HTERT RPE-1 (cell line): Measurements from ENCODE around the gene ZFP36L1.

ENCODE experiments used
- in situ Hi-C: fragments of 300-500 bp; cut with MboI; formaldehyde crosslinking; loops from 4 replicates; pipeline ENCODE4 v1.14.3; 2020; ENCODE audit warnings: low sequenced_read_pairs

The ZFP36L1 gene

GRCh38 chr14:68816943-68817430 is 24.1 kb upstream of the ZFP36L1 start:
- in situ Hi-C loops, result loop anchor here (25.0 kb wide), 1 partner anchor 880 kb away; no protein-coding TSS in a partner anchor

DNA sequence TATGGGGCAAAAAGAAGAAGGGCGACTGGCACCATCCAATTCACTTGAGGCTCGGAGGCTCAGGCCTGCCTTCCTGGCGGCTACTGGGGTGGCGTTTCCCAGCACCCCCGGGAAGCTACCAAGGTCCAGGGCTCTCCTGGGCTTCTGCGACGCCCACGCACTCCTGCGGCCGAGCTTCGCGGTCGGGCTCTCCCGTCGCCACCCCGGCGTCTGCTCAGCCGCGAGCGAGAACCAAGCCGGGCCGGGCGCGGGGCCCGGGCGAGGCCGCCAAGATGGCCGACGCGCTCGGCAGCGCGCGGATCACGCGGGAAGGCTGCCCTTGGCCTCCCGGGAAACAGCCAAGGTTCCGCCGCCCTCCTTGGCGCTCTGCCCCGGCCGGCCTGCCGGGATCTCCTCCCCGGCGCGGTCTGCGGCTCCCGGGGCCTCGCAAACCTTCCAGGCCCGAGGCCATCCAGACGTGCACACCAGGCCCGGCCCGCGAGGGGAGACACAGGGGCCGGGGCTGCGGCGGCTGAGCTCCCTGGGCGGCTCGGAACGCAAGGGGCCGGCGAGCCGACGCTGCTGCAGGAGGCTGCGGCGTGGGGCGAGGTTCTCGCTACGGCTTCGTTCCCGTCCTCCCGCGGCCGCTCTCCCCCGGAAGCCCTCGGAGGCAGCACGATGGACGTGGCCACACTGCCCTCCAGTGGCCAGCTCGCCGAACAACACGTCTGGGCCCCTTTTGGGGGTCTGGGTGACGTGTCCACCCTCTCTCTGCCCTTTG is 23.5 kb upstream of the ZFP36L1 start:
- in situ Hi-C loops, result loop anchor here (25.0 kb wide), 1 partner anchor 879 kb away; no protein-coding TSS in a partner anchor

- in situ Hi-C loops, result loop anchor here (25.0 kb wide), 1 partner anchor 878 kb away; no protein-coding TSS in a partner anchor
Measured at GRCh38 chr14:68815298-68816182, 22.7 kb upstream of the ZFP36L1 start.

GRCh38 chr14:68814539-68815297 is 21.9 kb upstream of the ZFP36L1 start:
- in situ Hi-C loops, result loop anchor here (25.0 kb wide), 1 partner anchor 877 kb away; no protein-coding TSS in a partner anchor

- in situ Hi-C loops, result loop anchor here (25.0 kb wide), 1 partner anchor 877 kb away; no protein-coding TSS in a partner anchor
Measured at GRCh38 chr14:68814238-68814538, 21.3 kb upstream of the ZFP36L1 start.

- in situ Hi-C loops, result loop anchor here (25.0 kb wide), 1 partner anchor 876 kb away; no protein-coding TSS in a partner anchor
Measured at GRCh38 chr14:68813318-68813838, 20.5 kb upstream of the ZFP36L1 start.

GRCh38 chr14:68811171-68811570 is 18.3 kb upstream of the ZFP36L1 start:
- in situ Hi-C loops, result loop anchor here (25.0 kb wide), 1 partner anchor 874 kb away; no protein-coding TSS in a partner anchor

GRCh38 chr14:68810173-68811153 is 17.6 kb upstream of the ZFP36L1 start:
- in situ Hi-C loops, result loop anchor here (25.0 kb wide), 1 partner anchor 873 kb away; no protein-coding TSS in a partner anchor

GRCh38 chr14:68809524-68809923 is 16.7 kb upstream of the ZFP36L1 start:
- in situ Hi-C loops, result loop anchor here (25.0 kb wide), 1 partner anchor 872 kb away; no protein-coding TSS in a partner anchor

GRCh38 chr14:68808696-68809480 is 16.0 kb upstream of the ZFP36L1 start:
- in situ Hi-C loops, result loop anchor here (25.0 kb wide), 1 partner anchor 872 kb away; no protein-coding TSS in a partner anchor

- in situ Hi-C loops, result loop anchor here (25.0 kb wide), 1 partner anchor 871 kb away; no protein-coding TSS in a partner anchor
Measured at GRCh38 chr14:68807987-68808386, 15.1 kb upstream of the ZFP36L1 start.

DNA sequence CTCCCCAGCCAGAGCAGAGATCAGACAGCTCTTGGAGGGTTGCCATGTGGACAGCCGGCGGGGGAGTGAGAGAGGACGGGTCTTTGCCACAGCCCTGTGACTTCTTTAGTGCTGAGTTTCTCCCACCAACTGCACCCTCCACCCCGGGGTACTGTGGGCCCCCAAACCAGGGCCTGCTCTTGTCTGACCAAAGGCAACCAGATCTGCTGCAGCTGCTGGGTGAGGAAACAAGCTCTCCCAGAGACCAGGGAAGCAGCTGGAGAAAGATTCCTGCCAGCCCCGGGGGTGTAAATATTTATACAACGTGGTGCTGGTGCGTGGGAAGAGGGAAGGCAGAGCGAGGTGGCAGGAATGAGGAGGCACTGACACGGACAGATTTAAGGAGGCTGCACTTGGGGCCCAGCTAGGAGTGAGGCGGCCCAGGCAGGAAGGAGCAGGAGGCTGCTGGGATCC is 14.3 kb upstream of the ZFP36L1 start:
- in situ Hi-C loops, result loop anchor here (25.0 kb wide), 1 partner anchor 870 kb away; no protein-coding TSS in a partner anchor

DNA sequence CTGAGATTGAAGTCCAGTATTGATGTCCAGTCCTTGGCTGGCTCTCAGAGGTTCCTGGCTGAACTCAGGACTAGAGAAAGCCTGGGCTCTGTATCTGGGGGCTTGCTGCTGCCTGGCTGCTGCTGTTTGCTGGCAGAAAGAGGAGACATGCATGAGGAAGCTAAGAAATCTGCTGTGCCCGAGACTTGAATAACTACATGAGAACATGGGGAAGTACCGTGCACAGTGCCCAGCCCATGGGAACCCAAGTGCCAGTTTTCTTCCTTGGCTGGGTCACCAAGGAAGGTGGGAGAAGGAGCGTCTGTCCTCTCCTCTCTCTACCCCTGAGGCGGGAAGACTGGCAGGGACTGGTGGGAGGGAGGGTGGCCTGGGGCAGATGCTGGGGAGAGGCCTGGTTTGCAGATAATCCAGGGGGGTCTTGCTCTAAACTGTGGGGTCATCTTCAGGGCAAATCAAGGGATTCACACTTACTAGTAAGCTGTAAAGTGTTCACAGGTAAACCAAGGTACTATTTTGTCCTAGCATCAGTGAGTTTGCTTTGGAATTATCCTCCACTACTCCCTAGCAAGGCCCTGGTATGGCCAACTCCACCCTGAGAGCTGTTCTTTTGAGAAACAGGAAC is 13.8 kb upstream of the ZFP36L1 start:
- in situ Hi-C loops, result loop anchor here (25.0 kb wide), 1 partner anchor 869 kb away; no protein-coding TSS in a partner anchor

- in situ Hi-C loops, result loop anchor here (25.0 kb wide), 1 partner anchor 868 kb away; no protein-coding TSS in a partner anchor
Measured at GRCh38 chr14:68805414-68805813, 12.5 kb upstream of the ZFP36L1 start.

DNA sequence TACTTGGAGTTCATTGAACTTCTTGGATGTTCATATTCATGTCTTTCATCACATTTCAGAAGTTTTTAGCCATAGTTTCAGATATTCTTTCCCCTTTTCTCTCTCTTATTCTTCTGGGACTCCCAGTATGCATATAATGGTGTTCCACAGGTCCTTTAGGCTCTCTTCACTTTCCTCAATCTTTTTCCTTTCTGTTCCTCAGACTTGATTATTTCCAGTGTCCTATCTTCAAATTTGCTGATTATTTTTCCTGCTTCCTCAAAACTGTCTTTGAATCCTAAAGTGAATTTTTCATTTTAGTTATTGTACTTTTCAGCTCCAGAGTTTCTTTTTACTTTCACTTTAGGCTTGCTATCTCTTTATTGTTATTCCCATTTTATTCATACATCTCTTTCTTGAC is 8.8 kb upstream of the ZFP36L1 start:
- in situ Hi-C loops, result loop anchor here (25.0 kb wide), 1 partner anchor 864 kb away; no protein-coding TSS in a partner anchor

GRCh38 chr14:68800953-68801352 is 8.1 kb upstream of the ZFP36L1 start:
- in situ Hi-C loops, result loop anchor here (25.0 kb wide), 1 partner anchor 864 kb away; no protein-coding TSS in a partner anchor

GRCh38 chr14:68800390-68800789 is 7.5 kb upstream of the ZFP36L1 start:
- in situ Hi-C loops, result loop anchor here (25.0 kb wide), 1 partner anchor 863 kb away; no protein-coding TSS in a partner anchor
